GM21786 (cell line): ENCODE data around the gene RHOXF1.
"Not testable (repeated sequence)": the region's sequence is repeated elsewhere in the genome, so short reads cannot be mapped to it uniquely, and the experiment has no call there.

Source experiments
- ATAC-seq: cut with Tn5 transposase; IDR thresholded peaks from one replicate; pipeline ENCODE4 v1.9.1; 2021; ENCODE audit not compliant: unreplicated experiment

Gene RHOXF1

DNA sequence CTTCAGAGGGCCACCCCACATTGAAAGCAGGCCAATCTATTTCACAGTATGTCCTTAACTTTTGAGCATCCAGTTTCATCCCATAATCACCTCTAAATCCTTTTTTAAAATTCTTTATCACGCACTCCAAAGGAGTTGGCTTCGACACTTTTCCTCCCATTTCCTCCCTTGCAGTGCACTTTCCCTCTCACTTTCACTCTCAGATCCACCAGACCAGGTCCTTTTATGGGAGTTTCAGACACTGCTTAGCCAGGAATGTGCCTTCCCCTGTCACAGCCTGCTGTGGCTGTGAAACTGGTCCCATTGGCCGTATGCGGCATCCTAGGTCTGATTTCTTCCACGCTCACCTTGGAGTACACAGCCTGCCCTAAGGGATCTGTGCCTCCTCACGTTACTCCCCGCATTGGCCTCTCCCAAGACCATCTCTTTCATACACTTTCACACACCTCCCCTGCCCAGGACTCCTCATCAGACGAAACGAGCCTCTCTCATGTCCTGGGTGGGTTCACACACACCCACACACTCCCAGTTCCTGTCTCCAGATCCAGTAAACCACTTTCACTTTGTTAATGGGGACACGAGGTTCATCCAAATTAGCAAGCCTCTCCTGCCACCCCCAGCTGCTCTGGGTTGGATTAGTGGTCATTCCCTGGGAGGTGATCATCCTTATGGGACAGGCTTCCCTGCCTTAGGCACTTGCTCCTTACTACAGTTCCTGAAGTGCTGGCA is 28.3 kb downstream of the RHOXF1 start:
- ATAC-seq: no peak

DNA sequence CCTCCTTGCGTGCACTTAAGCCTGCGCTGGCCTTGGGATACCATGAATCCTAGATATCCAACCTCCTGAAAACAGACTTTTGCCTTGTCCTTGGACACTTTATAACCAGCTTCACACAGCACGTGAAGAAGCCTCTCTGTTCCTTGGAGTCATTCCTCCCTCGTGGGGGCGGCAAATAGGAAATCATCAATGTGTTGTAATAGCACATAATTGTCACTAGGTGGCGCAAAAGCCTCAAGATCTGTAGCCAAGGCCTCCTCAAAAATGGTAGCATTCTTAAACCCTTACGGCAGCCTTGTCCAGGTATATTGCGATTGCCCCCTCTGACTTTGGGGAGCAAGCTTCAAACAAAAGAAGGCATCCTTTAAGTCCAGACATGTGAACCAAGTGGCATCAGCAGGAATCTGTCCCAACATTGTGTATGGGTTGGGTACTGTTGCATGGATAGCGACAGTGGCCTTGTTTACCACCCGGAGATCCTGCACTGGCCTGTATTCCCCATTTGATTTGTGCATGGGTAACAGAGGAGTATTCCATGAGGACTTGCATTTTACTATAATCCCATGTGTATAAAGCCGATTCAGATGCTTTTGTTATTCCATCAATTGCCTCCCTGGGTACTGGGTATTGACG is 30.0 kb downstream of the RHOXF1 start:
- not testable (repeated sequence) for ATAC-seq

DNA sequence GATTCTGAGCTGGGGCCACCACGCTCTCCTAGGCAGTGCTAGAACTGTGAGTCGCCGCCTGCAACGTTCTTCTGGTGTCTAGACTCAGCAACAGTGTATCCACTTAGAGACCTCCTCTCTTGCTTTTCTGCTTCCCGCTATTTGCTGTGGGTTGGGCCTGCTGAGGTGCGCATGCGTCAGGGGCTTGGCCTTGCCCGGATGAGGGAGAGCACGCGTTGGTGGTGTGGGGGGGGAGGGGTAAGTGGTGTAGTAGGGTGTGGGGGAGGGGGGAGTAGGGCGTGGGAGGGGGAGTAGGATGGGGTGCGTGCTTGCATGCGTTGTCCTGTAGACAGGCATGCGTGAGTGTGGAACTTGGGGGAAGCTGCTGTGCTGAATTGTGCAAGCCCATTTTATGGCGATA is 38.1 kb downstream of the RHOXF1 start, which contains the start of gene RHOXF2B:
Gene RHOXF2B (minus strand): TSS at position 101 of the 400 bp plus-strand sequence. CDS start 138 bp downstream, outside the sequence.
- ATAC-seq: not testable (repeated sequence)

DNA sequence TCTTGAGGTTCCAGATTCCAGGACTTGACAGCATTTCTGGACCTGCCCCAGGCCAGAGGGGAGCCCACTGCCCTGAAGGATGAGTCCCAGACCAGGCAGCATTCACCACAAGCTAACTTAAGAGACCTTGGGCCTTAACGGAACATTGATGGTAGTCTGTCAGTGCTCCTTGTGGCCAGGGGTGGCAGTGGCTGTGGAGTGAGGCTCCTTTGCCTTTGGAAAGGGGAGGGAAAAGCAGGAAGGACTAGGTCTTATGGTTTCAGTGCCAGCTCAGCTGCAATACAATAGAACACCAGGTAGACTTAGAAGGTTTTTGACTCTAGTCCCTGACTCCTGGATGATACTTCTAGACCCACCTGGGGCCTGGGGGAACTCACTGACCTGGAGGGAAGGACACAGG is 49.5 kb downstream of the RHOXF1 start:
- ATAC-seq: not testable (repeated sequence)
